ENCODE data around the gene HSDL1. TPM values are rescaled to one million over a fixed set of nuclear protein-coding genes. Genes with fewer than 3 reads are reported as not detected.
A peak's percentile ranks its signal among the peaks of the same experiment; 100 is the strongest.

Gene HSDL1
- total RNA-seq, 4 donors from 2014 or later: 10.1 to 19.2 (median 13.3) TPM

GRCh38 chr16:84180519-84181140, 35.7 kb upstream of the HSDL1 start:
- TF ChIP-seq POLR2A (IDR thresholded peaks at IDR 0.05) (no peak), EP300 (IDR thresholded peaks at IDR 0.05) (no peak), POLR2AphosphoS5 (IDR thresholded peaks at IDR 0.05) (no peak)
- WGBS, 2 donors (ENCODE audit: low coverage in 1 of 2): 93% methylated on average over 3 of the region's 21 CpGs; no CpG with 5 or more reads in 1 of the 2 donors
- peaks cover 0 to 71% of the 10 kb centered on the region in 2 donors for H3K36me3 ChIP-seq
- no peaks in the 10 kb centered on the region for H3K27me3 ChIP-seq
- peak overlapping the region in 1 of 4 donors; percentile 38 for H3K27ac ChIP-seq
- no peak overlapping the region for H3K4me3 ChIP-seq
- ATAC-seq: no peak
- peaks cover 0 to 55% (median 21%) of the 10 kb centered on the region in 3 donors for H3K4me1 ChIP-seq
- H3K9me3 ChIP-seq: no peaks in the 10 kb centered on the region

- Histone ChIP-seq H3K36me3 (peaks cover 0 to 67% of the 10 kb centered on the region in 2 donors), H3K27me3 (no peaks in the 10 kb centered on the region), H3K9me3 (no peaks in the 10 kb centered on the region), H3K4me3 (no peak overlapping the region), H3K27ac (peak overlapping the region in 1 of 4 donors; percentile 64), H3K4me1 (peaks cover 0 to 55% (median 21%) of the 10 kb centered on the region in 3 donors)
- no peak for ATAC-seq
- TF ChIP-seq POLR2A (IDR thresholded peaks at IDR 0.05) (no peak), POLR2AphosphoS5 (IDR thresholded peaks at IDR 0.05) (no peak), EP300 (IDR thresholded peaks at IDR 0.05) (no peak)
- TF ChIP-seq, protein P1, sequence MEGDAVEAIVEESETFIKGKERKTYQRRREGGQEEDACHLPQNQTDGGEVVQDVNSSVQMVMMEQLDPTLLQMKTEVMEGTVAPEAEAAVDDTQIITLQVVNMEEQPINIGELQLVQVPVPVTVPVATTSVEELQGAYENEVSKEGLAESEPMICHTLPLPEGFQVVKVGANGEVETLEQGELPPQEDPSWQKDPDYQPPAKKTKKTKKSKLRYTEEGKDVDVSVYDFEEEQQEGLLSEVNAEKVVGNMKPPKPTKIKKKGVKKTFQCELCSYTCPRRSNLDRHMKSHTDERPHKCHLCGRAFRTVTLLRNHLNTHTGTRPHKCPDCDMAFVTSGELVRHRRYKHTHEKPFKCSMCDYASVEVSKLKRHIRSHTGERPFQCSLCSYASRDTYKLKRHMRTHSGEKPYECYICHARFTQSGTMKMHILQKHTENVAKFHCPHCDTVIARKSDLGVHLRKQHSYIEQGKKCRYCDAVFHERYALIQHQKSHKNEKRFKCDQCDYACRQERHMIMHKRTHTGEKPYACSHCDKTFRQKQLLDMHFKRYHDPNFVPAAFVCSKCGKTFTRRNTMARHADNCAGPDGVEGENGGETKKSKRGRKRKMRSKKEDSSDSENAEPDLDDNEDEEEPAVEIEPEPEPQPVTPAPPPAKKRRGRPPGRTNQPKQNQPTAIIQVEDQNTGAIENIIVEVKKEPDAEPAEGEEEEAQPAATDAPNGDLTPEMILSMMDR (IDR thresholded peaks at IDR 0.05): no peak
- 93% methylated on average over 6 of the region's 33 CpGs; no CpG with 5 or more reads in 1 of the 2 donors for WGBS, 2 donors (ENCODE audit: low coverage in 1 of 2)
Measured at GRCh38 chr16:84179612-84180320, 34.8 kb upstream of the HSDL1 start.

DNA sequence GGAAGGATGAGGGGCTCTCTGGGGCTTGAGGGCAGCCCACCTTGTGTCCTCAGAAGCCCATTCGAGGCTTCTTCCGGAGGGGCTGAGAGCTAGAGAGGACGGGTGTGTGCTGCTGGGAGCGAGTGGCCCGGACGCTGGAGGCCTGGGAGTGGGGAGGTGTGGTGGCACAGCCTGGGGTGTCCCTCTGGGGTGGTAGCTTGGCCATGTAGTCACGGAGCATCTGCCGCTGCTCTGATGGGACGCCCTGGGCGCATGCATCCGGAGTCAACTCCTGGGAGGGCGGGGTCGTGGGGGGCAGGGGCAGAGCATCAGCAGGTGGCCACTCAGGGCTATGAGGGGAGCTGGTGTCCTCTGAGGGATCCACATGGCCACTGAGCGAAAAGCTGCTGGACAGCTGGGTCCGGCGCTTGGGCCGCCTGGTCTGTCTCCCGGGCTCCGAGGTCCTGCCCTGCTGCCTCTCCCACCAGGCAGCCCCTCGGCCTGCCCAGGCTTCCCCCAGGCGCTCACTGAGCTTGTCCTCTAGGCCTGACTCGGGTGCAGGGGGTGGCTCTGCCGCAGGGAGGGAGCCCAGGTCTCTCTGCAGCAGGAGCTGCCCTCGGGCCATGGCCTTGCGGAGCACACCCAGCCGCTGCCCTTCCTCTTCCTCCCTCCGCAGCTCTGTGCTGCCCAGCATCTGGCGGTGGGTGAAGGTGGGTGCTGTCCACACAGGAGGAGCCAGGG, 34.1 kb upstream of the HSDL1 start:
- WGBS, 2 donors (ENCODE audit: low coverage in 1 of 2): 100% methylated on average over 1 of the region's 28 CpGs; no CpG with 5 or more reads in 1 of the 2 donors
- TF ChIP-seq, protein P1 (IDR thresholded peaks at IDR 0.05): no peak
- TF ChIP-seq POLR2A (IDR thresholded peaks at IDR 0.05) (no peak), EP300 (IDR thresholded peaks at IDR 0.05) (no peak), POLR2AphosphoS5 (IDR thresholded peaks at IDR 0.05) (no peak)
- H3K4me3 ChIP-seq: no peak overlapping the region
- H3K36me3 ChIP-seq: peaks cover 0 to 60% of the 10 kb centered on the region in 2 donors
- no peaks in the 10 kb centered on the region for H3K27me3 ChIP-seq
- peaks cover 0 to 51% (median 21%) of the 10 kb centered on the region in 3 donors for H3K4me1 ChIP-seq
- ATAC-seq: no peak
- no peaks in the 10 kb centered on the region for H3K9me3 ChIP-seq
- peak overlapping the region in 2 of 4 donors; percentile 64 to 76 for H3K27ac ChIP-seq

DNA sequence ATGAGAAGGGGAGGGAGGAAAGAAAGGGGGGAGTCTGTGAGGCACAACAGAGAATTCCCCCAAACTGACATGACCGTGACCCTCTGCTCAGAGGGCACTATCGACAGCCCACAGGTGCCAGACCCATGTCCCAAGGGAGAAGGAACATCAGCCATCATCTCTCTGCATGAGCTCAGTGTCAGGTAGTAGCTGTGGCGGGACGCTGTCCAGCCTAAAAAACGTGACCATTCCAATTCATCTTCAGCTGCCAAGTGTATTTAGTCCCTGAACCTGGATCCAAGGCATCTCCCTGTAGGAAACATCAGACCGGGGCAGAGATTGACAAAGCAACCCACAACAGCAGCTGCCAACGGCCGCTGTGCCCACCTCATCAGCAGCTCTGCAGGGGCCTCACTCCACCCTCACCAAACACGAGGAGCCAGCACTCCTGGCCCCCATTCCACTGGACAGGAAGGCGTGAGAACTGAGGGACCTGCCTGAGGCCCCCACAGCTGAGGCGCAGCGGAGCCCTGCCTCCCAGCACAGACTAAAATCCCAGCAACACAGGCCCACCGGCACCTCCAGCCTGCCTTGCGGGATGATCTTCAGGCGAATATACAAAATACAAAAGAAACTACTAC, 33.3 kb upstream of the HSDL1 start:
- peak; percentile 23 for ATAC-seq
- Histone ChIP-seq H3K4me1 (peaks cover 0 to 43% (median 21%) of the 10 kb centered on the region in 3 donors), H3K36me3 (peaks cover 0 to 52% of the 10 kb centered on the region in 2 donors), H3K27ac (peak overlapping the region in 3 of 4 donors; percentile 64 to 80 (median 76)), H3K4me3 (no peak overlapping the region), H3K9me3 (no peaks in the 10 kb centered on the region), H3K27me3 (no peaks in the 10 kb centered on the region)
- TF ChIP-seq POLR2AphosphoS5 (IDR thresholded peaks at IDR 0.05) (no peak), EP300 (IDR thresholded peaks at IDR 0.05) (no peak), POLR2A (IDR thresholded peaks at IDR 0.05) (no peak)
- TF ChIP-seq, protein P1 (IDR thresholded peaks at IDR 0.05): no peak
- WGBS, 2 donors (ENCODE audit: low coverage in 1 of 2): 71 to 79% methylated on average over 5 of the region's 15 CpGs

GRCh38 chr16:84177741-84178073, 32.7 kb upstream of the HSDL1 start:
- H3K27ac ChIP-seq: peak overlapping the region in 3 of 4 donors; percentile 64 to 80 (median 76)
- H3K4me3 ChIP-seq: no peak overlapping the region
- TF ChIP-seq POLR2AphosphoS5 (IDR thresholded peaks at IDR 0.05): peak; percentile 44
- TF ChIP-seq, protein P1 (IDR thresholded peaks at IDR 0.05): no peak
- no peak for TF ChIP-seq EP300 (IDR thresholded peaks at IDR 0.05)
- peaks cover 0 to 41% (median 21%) of the 10 kb centered on the region in 3 donors for H3K4me1 ChIP-seq
- peaks cover 0 to 46% of the 10 kb centered on the region in 2 donors for H3K36me3 ChIP-seq
- WGBS, 2 donors (ENCODE audit: low coverage in 1 of 2): 4% methylated on average over 6 of the region's 9 CpGs; no CpG with 5 or more reads in 1 of the 2 donors
- no peaks in the 10 kb centered on the region for H3K27me3 ChIP-seq
- peak; percentile 47 for ATAC-seq
- H3K9me3 ChIP-seq: no peaks in the 10 kb centered on the region
